ENCODE measurements around the gene CDK19.
A peak's percentile ranks its signal among the peaks of the same experiment; 100 is the strongest.

The CDK19 gene

DNA sequence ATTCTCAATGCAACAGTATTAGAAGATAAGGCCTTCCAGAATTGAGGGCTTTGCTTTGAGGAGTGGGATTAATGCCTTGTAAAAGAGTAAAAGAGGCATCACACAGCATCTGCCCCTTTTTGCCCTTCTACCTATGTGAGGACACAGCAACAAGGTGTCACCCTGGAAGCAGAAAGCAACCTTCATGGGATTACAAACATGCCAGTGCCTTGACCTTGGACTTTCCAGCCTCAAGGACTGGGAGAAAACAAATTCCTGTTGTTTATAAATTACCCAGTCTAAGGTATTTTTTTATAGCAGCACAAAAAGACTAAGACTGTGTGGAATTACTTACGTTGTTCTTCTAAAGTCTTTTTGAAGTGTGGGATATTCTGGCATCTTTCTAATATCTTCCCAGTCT is 188.8 kb downstream of the CDK19 start:
- DNase-seq: no peak
- Histone ChIP-seq H2BK12ac (ENCODE audit: low read length in 2 of 2) (no peak overlapping the region), H3K4me1 (ENCODE audit: control insufficient read depth, insufficient read depth, low read depth, low read length) (no peaks in the 10 kb centered on the region), H3K23ac (ENCODE audit: low read length in 2 of 2) (no peak overlapping the region), H3K79me1 (replicated peaks; ENCODE audit: low read length, poor library complexity, severe bottlenecking) (no peaks in the 10 kb centered on the region), H3K4me3 (ENCODE audit: insufficient read depth in 1 of 2, low read depth in 1 of 2, low read length in 2 of 2) (no peak overlapping the region), H4K91ac (ENCODE audit: low read length) (no peak overlapping the region), H3K4ac (ENCODE audit: low read depth in 1 of 2, low read length in 2 of 2) (no peak overlapping the region), H3K18ac (ENCODE audit: low read depth in 1 of 2, low read length in 2 of 2) (no peak overlapping the region), H2BK120ac (ENCODE audit: low read depth, low read length) (no peak overlapping the region), H3K9me3 (ENCODE audit: control insufficient read depth, low read length) (no peaks in the 10 kb centered on the region), H3K27me3 (ENCODE audit: control insufficient read depth in 1 of 2, insufficient read depth in 1 of 2, low read length in 2 of 2) (no peaks in the 10 kb centered on the region), H2AFZ (ENCODE audit: low read depth, low read length) (no peak overlapping the region), H3K14ac (ENCODE audit: low read length in 2 of 2) (no peak overlapping the region), H2BK5ac (ENCODE audit: low read depth, low read length, poor library complexity, severe bottlenecking) (no peak overlapping the region), H3K9ac (ENCODE audit: low read length) (no peak overlapping the region), H3K4me2 (ENCODE audit: low read length, poor library complexity, severe bottlenecking) (no peak overlapping the region), H3K27ac (ENCODE audit: low read length, poor library complexity, severe bottlenecking) (no peak overlapping the region), H2BK15ac (ENCODE audit: low read depth, poor library complexity, severe bottlenecking) (no peak overlapping the region), H4K8ac (ENCODE audit: low read length) (no peak overlapping the region), H2AK5ac (ENCODE audit: low read length, severe bottlenecking) (no peak overlapping the region), H3K36me3 (ENCODE audit: control insufficient read depth in 1 of 2, insufficient read depth in 2 of 2, low read depth in 1 of 2, low read length in 2 of 2) (peaks cover 3 to 32% of the 10 kb centered on the region in 2 experiments)
- no CpG with 5 or more reads among the region's 1 CpG for WGBS

DNA sequence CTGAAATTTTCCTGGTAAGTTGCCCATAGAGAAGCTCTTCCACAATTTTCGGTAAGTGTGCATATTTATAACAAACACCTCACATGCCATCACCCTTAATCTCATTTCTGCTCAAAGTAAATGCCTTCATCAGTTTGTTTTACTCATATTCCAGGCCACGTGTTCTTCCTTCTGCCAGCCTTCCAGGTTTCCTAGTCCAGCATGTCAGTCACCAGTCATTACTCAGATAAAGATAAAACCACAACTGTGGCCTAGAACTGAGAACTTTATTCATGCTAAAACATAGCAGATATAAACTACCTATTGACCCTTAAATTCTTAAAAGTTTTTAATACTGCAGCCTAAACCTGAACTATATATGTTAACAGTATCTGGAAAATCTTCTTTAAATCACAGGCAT is 189.4 kb downstream of the CDK19 start:
- H2BK12ac ChIP-seq (ENCODE audit: low read length in 2 of 2): no peak overlapping the region
- no peak overlapping the region for H3K27ac ChIP-seq (ENCODE audit: low read length, poor library complexity, severe bottlenecking)
- H2BK120ac ChIP-seq (ENCODE audit: low read depth, low read length): no peak overlapping the region
- H3K18ac ChIP-seq (ENCODE audit: low read depth in 1 of 2, low read length in 2 of 2): no peak overlapping the region
- no peaks in the 10 kb centered on the region for H3K9me3 ChIP-seq (ENCODE audit: control insufficient read depth, low read length)
- no peak overlapping the region for H4K91ac ChIP-seq (ENCODE audit: low read length)
- H2BK15ac ChIP-seq (ENCODE audit: low read depth, poor library complexity, severe bottlenecking): no peak overlapping the region
- no peaks in the 10 kb centered on the region for H3K79me1 ChIP-seq (replicated peaks; ENCODE audit: low read length, poor library complexity, severe bottlenecking)
- H3K9ac ChIP-seq (ENCODE audit: low read length): no peak overlapping the region
- H2AK5ac ChIP-seq (ENCODE audit: low read length, severe bottlenecking): no peak overlapping the region
- H3K36me3 ChIP-seq (ENCODE audit: control insufficient read depth in 1 of 2, insufficient read depth in 2 of 2, low read depth in 1 of 2, low read length in 2 of 2): peaks cover 8 to 34% of the 10 kb centered on the region in 2 experiments
- H3K4me1 ChIP-seq (ENCODE audit: control insufficient read depth, insufficient read depth, low read depth, low read length): no peaks in the 10 kb centered on the region
- no peak overlapping the region for H2AFZ ChIP-seq (ENCODE audit: low read depth, low read length)
- H3K27me3 ChIP-seq (ENCODE audit: control insufficient read depth in 1 of 2, insufficient read depth in 1 of 2, low read length in 2 of 2): no peaks in the 10 kb centered on the region
- H3K4ac ChIP-seq (ENCODE audit: low read depth in 1 of 2, low read length in 2 of 2): no peak overlapping the region
- H3K4me2 ChIP-seq (ENCODE audit: low read length, poor library complexity, severe bottlenecking): no peak overlapping the region
- H3K14ac ChIP-seq (ENCODE audit: low read length in 2 of 2): no peak overlapping the region
- no peak overlapping the region for H3K23ac ChIP-seq (ENCODE audit: low read length in 2 of 2)
- no peak overlapping the region for H2BK5ac ChIP-seq (ENCODE audit: low read depth, low read length, poor library complexity, severe bottlenecking)
- H3K4me3 ChIP-seq (ENCODE audit: insufficient read depth in 1 of 2, low read depth in 1 of 2, low read length in 2 of 2): no peak overlapping the region
- WGBS: 69% methylated on average over 2 of the region's 2 CpGs
- peak; percentile 6 for DNase-seq
- H4K8ac ChIP-seq (ENCODE audit: low read length): no peak overlapping the region

DNA sequence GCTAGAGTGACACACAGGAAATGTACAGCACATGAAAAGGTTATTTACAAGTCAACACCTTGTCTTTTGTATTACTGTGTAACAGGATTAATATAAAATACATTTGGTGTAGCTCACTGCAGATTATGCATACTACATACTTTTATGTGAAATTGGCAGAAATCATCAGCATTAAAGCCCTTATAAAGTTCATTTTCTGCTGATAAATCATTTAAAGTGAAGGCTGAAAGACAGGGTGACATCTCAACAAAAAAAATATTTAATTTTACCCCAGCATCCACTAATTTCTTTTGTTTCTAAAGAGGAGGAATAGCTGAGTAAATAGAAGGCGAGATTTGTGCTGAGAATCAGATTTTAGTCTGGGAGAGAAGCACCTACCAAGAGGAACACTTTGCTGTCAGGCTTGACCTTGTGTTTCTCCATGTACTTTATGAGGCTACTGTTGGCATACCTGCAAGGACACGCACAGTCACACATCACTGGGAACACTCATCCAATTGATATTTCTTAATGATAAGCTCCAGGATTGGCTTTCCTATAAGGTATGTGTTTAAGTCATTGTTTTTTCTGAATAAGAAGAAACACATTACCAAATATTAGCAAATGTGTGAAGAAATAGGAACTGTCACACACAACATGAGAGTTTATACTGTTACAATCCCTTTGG is 192.2 kb downstream of the CDK19 start:
- Histone ChIP-seq H2BK5ac (ENCODE audit: low read depth, low read length, poor library complexity, severe bottlenecking) (no peak overlapping the region), H4K91ac (ENCODE audit: low read length) (no peak overlapping the region), H3K9ac (ENCODE audit: low read length) (no peak overlapping the region), H2AFZ (ENCODE audit: low read depth, low read length) (no peak overlapping the region), H3K4ac (ENCODE audit: low read depth in 1 of 2, low read length in 2 of 2) (no peak overlapping the region), H3K4me2 (ENCODE audit: low read length, poor library complexity, severe bottlenecking) (no peak overlapping the region), H2BK120ac (ENCODE audit: low read depth, low read length) (no peak overlapping the region), H3K14ac (ENCODE audit: low read length in 2 of 2) (no peak overlapping the region), H3K36me3 (ENCODE audit: control insufficient read depth in 1 of 2, insufficient read depth in 2 of 2, low read depth in 1 of 2, low read length in 2 of 2) (peaks cover 11 to 48% of the 10 kb centered on the region in 2 experiments), H3K27ac (ENCODE audit: low read length, poor library complexity, severe bottlenecking) (no peak overlapping the region), H3K9me3 (ENCODE audit: control insufficient read depth, low read length) (no peaks in the 10 kb centered on the region), H3K79me1 (replicated peaks; ENCODE audit: low read length, poor library complexity, severe bottlenecking) (no peaks in the 10 kb centered on the region), H2BK12ac (ENCODE audit: low read length in 2 of 2) (no peak overlapping the region), H3K23ac (ENCODE audit: low read length in 2 of 2) (no peak overlapping the region), H3K4me3 (ENCODE audit: insufficient read depth in 1 of 2, low read depth in 1 of 2, low read length in 2 of 2) (no peak overlapping the region), H2AK5ac (ENCODE audit: low read length, severe bottlenecking) (no peak overlapping the region), H3K27me3 (ENCODE audit: control insufficient read depth in 1 of 2, insufficient read depth in 1 of 2, low read length in 2 of 2) (no peaks in the 10 kb centered on the region), H3K18ac (ENCODE audit: low read depth in 1 of 2, low read length in 2 of 2) (no peak overlapping the region), H4K8ac (ENCODE audit: low read length) (no peak overlapping the region), H3K4me1 (ENCODE audit: control insufficient read depth, insufficient read depth, low read depth, low read length) (peaks cover 2% of the 10 kb centered on the region), H2BK15ac (ENCODE audit: low read depth, poor library complexity, severe bottlenecking) (no peak overlapping the region)
- WGBS: 88% methylated on average over 1 of the region's 2 CpGs
- no peak for DNase-seq

DNA sequence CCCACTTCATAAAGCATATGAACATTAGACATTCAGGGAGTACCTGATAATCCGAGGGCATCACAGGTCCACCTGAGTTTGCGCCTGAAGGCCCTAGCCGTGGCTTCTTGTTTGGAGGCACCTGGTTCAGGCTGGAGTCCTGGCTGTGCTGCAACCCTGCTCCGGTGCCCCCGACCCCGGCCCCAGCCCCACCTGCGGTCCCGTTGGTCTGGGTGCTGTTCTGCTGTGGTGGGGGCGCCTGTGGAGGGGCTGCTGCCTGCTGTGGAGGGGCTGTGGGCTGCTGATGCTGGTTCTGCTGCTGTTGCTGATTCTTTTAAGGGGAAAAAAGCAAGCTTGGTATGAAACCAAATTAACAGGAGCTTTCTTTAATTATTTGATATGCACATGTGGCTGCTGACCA is 194.2 kb downstream of the CDK19 start:
- no peak overlapping the region for H2BK5ac ChIP-seq (ENCODE audit: low read depth, low read length, poor library complexity, severe bottlenecking)
- no peak overlapping the region for H3K18ac ChIP-seq (ENCODE audit: low read depth in 1 of 2, low read length in 2 of 2)
- H2AFZ ChIP-seq (ENCODE audit: low read depth, low read length): no peak overlapping the region
- no peak overlapping the region for H3K4me3 ChIP-seq (ENCODE audit: insufficient read depth in 1 of 2, low read depth in 1 of 2, low read length in 2 of 2)
- no peak overlapping the region for H2BK120ac ChIP-seq (ENCODE audit: low read depth, low read length)
- H3K9me3 ChIP-seq (ENCODE audit: control insufficient read depth, low read length): no peaks in the 10 kb centered on the region
- H2BK15ac ChIP-seq (ENCODE audit: low read depth, poor library complexity, severe bottlenecking): no peak overlapping the region
- H4K8ac ChIP-seq (ENCODE audit: low read length): no peak overlapping the region
- H3K14ac ChIP-seq (ENCODE audit: low read length in 2 of 2): no peak overlapping the region
- H3K4ac ChIP-seq (ENCODE audit: low read depth in 1 of 2, low read length in 2 of 2): no peak overlapping the region
- H3K9ac ChIP-seq (ENCODE audit: low read length): no peak overlapping the region
- H3K4me2 ChIP-seq (ENCODE audit: low read length, poor library complexity, severe bottlenecking): no peak overlapping the region
- H2AK5ac ChIP-seq (ENCODE audit: low read length, severe bottlenecking): no peak overlapping the region
- no peak for DNase-seq
- H3K79me1 ChIP-seq (replicated peaks; ENCODE audit: low read length, poor library complexity, severe bottlenecking): peaks cover 4% of the 10 kb centered on the region
- peaks cover 2% of the 10 kb centered on the region for H3K4me1 ChIP-seq (ENCODE audit: control insufficient read depth, insufficient read depth, low read depth, low read length)
- no peak overlapping the region for H2BK12ac ChIP-seq (ENCODE audit: low read length in 2 of 2)
- WGBS: 92% methylated on average over 9 of the region's 9 CpGs
- H4K91ac ChIP-seq (ENCODE audit: low read length): no peak overlapping the region
- H3K27ac ChIP-seq (ENCODE audit: low read length, poor library complexity, severe bottlenecking): no peak overlapping the region
- H3K23ac ChIP-seq (ENCODE audit: low read length in 2 of 2): no peak overlapping the region
- peaks cover 11 to 47% of the 10 kb centered on the region in 2 experiments for H3K36me3 ChIP-seq (ENCODE audit: control insufficient read depth in 1 of 2, insufficient read depth in 2 of 2, low read depth in 1 of 2, low read length in 2 of 2)
- no peaks in the 10 kb centered on the region for H3K27me3 ChIP-seq (ENCODE audit: control insufficient read depth in 1 of 2, insufficient read depth in 1 of 2, low read length in 2 of 2)
